Measurements from ENCODE around the gene MB21D2. TPM values are rescaled to one million over a fixed set of nuclear protein-coding genes. Genes with fewer than 3 reads are reported as not detected.

MB21D2 gene
- total RNA-seq, 1 experiment from 2014 or later = 19.7 TPM

GRCh38 chr3:192747145-192747544, 170.5 kb downstream of the MB21D2 start:
- peak; percentile 95 for ATAC-seq
- Mint-ChIP-seq H3K36me3 (peaks cover 11% of the 10 kb centered on the region), H3K9me3 (peaks cover 19% of the 10 kb centered on the region), H3K4me3 (peak overlapping the region; percentile 36; the same call in 1 of the 2 replicates), H3K27ac (peak overlapping the region; percentile 88), H3K27me3 (ENCODE audit: low read depth) (no peaks in the 10 kb centered on the region), H3K4me1 (peaks cover 65% of the 10 kb centered on the region)
- ChIA-PET POLR2A (no interaction called here), CTCF (interaction anchor here (0.5 to 1.0 kb wide), 2 partner anchors 25 to 29 kb away, joined by 3 to 4 read pairs; no protein-coding TSS in a partner anchor)
- TF ChIP-seq TEAD1 (CRISPR knock-in tag; IDR thresholded peaks at IDR 0.05) = peak; percentile 77; the same call in 1 of the 2 replicates
- TF ChIP-seq, protein P1, sequence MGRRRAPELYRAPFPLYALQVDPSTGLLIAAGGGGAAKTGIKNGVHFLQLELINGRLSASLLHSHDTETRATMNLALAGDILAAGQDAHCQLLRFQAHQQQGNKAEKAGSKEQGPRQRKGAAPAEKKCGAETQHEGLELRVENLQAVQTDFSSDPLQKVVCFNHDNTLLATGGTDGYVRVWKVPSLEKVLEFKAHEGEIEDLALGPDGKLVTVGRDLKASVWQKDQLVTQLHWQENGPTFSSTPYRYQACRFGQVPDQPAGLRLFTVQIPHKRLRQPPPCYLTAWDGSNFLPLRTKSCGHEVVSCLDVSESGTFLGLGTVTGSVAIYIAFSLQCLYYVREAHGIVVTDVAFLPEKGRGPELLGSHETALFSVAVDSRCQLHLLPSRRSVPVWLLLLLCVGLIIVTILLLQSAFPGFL (CRISPR knock-in tag; IDR thresholded peaks at IDR 0.05; ENCODE audit: borderline replicate concordance) = no peak
- TF ChIP-seq, protein P2, sequence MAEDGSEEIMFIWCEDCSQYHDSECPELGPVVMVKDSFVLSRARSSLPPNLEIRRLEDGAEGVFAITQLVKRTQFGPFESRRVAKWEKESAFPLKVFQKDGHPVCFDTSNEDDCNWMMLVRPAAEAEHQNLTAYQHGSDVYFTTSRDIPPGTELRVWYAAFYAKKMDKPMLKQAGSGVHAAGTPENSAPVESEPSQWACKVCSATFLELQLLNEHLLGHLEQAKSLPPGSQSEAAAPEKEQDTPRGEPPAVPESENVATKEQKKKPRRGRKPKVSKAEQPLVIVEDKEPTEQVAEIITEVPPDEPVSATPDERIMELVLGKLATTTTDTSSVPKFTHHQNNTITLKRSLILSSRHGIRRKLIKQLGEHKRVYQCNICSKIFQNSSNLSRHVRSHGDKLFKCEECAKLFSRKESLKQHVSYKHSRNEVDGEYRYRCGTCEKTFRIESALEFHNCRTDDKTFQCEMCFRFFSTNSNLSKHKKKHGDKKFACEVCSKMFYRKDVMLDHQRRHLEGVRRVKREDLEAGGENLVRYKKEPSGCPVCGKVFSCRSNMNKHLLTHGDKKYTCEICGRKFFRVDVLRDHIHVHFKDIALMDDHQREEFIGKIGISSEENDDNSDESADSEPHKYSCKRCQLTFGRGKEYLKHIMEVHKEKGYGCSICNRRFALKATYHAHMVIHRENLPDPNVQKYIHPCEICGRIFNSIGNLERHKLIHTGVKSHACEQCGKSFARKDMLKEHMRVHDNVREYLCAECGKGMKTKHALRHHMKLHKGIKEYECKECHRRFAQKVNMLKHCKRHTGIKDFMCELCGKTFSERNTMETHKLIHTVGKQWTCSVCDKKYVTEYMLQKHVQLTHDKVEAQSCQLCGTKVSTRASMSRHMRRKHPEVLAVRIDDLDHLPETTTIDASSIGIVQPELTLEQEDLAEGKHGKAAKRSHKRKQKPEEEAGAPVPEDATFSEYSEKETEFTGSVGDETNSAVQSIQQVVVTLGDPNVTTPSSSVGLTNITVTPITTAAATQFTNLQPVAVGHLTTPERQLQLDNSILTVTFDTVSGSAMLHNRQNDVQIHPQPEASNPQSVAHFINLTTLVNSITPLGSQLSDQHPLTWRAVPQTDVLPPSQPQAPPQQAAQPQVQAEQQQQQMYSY (CRISPR knock-in tag; IDR thresholded peaks at IDR 0.05) = peak; percentile 91
- DNase-seq (ENCODE audit: low spot score) = no peak

Other genes with a start within 250 kb of the MB21D2 start
- 8.0 to 13.5 TPM (median 11.0 TPM) in 3 replicates for gene FGF12, start 190.3 kb downstream of the MB21D2 start, total RNA-seq (2021)

All from WTC11 (cell line).